GM10248 (cell line): ENCODE results near the gene LRRC51.

Experiments used
- CTCF ChIA-PET: fragments of 300-600 bp; sonication (Branson Sonifier 250); formaldehyde crosslinking; extraction: SDS; loops from one replicate; lab custom pipeline; 2021; ENCODE audit warnings: antibody characterized with exemption; lab: Yijun Ruan, JAX
- POLR2A ChIA-PET: fragments of 350-650 bp; sonication (Branson Sonifier 250); formaldehyde crosslinking; extraction: SDS; loops from one replicate; lab custom pipeline; 2020; ENCODE audit warnings: antibody characterized with exemption; lab: Yijun Ruan, JAX
- DNase-seq: peaks from one replicate; pipeline ENCODE4 v3.0.0; 2012; ENCODE audit errors: extremely low spot score
- TF ChIP-seq, protein P1 (sequence below): IDR thresholded peaks from 2 replicates; pipeline ENCODE4 v1.5.1; 2012; ENCODE audit warnings: mild to moderate bottlenecking, low read depth; ENCODE audit errors: extremely low read depth, missing control alignments, control extremely low read depth

The LRRC51 gene

DNA sequence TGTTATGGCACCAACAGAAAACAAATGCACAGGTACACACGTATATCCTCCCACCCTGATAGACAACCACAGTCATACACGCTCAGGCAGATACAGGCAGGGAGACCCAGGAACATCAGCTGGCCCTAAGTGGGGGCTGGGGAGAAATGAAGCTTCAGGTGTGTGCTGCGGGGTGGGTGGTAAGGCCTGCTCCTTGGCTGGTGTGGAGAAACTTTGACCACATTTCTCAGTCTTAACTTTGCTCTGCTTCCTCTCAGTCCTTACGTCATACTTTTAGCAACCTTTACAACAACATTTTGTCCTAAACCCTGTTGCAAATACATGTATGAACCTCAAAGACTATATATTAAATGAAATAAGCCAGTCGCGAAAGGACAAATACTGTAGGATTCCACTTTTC, 38.5 kb downstream of the LRRC51 start:
- no peak for DNase-seq
- ChIA-PET POLR2A (no interaction called here), CTCF (interaction anchor here (1.9 kb wide), 1 partner anchor 25 kb away, joined by 7 read pairs; no protein-coding TSS in a partner anchor)
- TF ChIP-seq, protein P1, sequence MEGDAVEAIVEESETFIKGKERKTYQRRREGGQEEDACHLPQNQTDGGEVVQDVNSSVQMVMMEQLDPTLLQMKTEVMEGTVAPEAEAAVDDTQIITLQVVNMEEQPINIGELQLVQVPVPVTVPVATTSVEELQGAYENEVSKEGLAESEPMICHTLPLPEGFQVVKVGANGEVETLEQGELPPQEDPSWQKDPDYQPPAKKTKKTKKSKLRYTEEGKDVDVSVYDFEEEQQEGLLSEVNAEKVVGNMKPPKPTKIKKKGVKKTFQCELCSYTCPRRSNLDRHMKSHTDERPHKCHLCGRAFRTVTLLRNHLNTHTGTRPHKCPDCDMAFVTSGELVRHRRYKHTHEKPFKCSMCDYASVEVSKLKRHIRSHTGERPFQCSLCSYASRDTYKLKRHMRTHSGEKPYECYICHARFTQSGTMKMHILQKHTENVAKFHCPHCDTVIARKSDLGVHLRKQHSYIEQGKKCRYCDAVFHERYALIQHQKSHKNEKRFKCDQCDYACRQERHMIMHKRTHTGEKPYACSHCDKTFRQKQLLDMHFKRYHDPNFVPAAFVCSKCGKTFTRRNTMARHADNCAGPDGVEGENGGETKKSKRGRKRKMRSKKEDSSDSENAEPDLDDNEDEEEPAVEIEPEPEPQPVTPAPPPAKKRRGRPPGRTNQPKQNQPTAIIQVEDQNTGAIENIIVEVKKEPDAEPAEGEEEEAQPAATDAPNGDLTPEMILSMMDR, result no peak

DNA sequence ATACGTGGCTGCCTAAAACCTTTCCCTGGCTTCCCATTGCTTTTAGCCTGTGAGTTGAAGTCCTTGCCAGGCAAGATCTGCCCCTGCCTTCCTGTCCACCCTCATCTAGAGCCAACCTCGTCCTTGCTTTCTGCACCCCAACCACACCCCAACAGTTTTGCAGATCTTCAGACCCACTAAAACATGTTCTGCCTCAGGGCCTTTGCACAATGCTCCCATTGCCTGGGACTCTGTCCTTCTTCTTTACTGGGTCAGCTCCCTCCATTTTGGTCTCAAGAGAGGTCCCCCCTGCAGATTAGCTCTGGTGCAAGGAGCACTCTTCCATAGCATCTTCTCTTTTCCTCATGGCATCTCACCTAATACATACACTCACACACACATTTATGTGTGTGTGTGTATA, 40.3 kb downstream of the LRRC51 start:
- DNase-seq, result no peak
- POLR2A ChIA-PET, result no interaction called here
- CTCF ChIA-PET, result interaction anchor here (1.2 kb wide), 1 partner anchor 23 kb away, joined by 4 read pairs; no protein-coding TSS in a partner anchor
- TF ChIP-seq, protein P1, result no peak

DNA sequence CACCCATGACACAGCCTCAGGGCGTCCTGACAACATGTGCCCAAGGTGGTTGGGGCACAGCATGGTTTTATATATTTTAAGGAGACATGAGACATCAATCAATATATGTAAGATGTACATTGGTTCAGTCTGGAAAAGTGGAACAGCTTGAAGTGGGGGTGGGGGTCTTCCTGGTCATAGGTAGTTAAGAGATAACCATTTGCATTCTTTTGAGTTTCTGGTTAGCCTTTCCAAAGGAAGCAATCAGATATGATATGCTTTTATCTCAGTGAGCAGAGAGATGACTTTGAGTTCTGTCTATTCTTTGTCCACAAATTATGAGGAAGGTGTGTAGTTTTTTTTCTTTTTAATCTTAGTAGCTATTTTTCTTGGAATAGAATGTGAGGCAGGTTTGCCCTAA, 42.0 kb downstream of the LRRC51 start:
- ChIA-PET CTCF (interaction anchor here (1.9 kb wide), 1 partner anchor 21 kb away, joined by 6 read pairs; no protein-coding TSS in a partner anchor), POLR2A (no interaction called here)
- DNase-seq, result no peak
- TF ChIP-seq, protein P1, result no peak

DNA sequence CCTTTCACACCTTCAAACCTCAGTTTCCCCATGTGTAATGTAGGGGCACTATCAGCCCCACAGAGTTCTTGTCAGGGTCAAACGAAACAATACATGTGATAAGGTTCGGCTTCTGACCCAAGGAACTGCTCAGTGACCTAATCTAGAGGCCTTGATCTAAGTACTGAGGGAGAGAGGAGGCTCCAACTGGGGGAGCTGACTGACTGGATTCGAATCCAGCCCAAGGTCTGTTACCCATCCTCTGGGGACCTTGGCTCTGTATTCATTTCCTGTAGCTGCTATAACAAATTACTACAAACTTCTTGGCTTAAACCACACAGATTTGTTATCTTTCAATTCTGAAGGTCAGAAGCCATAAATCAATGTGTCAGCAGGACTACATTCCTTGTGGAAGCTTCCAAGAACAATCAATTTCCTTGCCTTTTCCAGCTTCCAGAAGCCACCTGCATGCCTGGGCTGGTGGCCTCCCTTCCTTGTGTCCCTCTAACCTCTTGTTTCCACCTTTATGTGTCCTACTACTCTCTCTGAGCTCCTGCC, 42.5 kb downstream of the LRRC51 start:
- ChIA-PET POLR2A (no interaction called here), CTCF (interaction anchor here (1.3 to 1.9 kb wide), 2 partner anchors 21 to 98 kb away, joined by 5 to 6 read pairs; no protein-coding TSS in a partner anchor)
- TF ChIP-seq, protein P1, result no peak
- DNase-seq, result no peak

DNA sequence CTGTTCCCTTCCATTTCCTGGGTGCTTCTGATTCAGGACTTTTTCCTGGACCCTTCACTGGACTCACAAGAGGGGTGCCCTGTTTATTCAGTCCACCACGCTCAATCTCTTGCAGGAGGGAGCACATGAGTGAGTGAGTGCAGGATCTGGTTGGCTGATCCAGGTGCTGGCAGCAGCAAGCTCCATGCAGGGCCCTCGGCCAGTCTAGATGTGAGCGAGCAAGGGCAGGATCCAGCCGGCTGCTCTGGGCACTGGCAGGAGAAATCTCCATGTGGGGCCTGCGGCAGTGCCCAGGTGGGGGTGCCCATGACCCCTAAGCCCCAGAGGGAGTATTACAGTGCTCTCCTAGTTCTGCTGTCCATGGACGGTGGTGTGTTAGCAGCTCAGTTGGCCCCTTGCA, 43.4 kb downstream of the LRRC51 start:
- ChIA-PET CTCF (interaction anchor here (1.3 to 1.9 kb wide), 2 partner anchors 20 to 99 kb away, joined by 5 to 6 read pairs; no protein-coding TSS in a partner anchor), POLR2A (no interaction called here)
- TF ChIP-seq, protein P1, result no peak
- DNase-seq, result no peak

DNA sequence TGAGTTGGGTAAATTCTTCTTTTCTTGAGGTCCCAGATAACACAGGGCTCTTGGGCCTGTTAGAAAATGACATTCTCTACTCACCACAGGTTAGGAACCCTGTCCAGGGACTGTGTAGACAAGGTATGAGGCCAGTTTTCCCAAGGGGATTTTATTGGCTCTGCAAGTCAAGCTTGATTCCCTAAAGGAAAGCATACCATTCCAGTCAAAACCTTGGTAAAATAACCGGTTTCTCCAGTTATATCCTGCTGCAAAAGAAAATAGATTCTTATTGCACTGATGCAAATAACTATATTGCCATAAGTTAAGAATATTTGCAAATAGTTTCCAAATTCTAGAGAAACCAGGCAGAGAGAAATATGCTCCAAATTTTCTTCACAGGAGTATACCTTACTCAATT, 45.3 kb downstream of the LRRC51 start:
- ChIA-PET POLR2A (no interaction called here), CTCF (interaction anchor here (1.1 to 4.1 kb wide), 4 partner anchors 11 to 101 kb away, joined by 3 to 25 read pairs (median 4); partner anchors contain the start of gene ANAPC15)
- TF ChIP-seq, protein P1, result no peak
- DNase-seq, result no peak

DNA sequence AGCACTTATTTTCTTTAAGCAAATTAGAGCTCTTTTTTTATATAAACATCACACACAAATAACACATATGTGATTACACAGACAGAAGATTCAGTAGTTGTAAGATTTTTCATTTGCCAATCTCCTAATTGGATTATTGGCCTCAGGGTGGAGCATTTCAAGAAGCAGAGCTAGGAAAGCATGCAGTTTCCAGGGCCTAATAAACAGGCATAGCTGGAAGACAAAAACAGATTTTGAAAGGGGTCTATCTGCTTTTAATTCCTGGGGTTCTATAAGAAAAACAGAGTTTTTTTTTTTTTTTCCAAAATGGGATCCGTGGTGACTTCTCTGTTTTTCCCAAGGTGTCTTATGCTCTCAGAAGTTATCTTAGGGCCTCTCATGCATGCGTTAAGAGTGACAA, 47.3 kb downstream of the LRRC51 start:
- TF ChIP-seq, protein P1, result no peak
- CTCF ChIA-PET, result interaction anchor here (1.1 to 4.1 kb wide), 2 partner anchors 16 to 89 kb away, joined by 3 to 25 read pairs; no protein-coding TSS in a partner anchor
- POLR2A ChIA-PET, result no interaction called here
- no peak for DNase-seq
